ENCODE data around the gene IMMP2L. TPM values are rescaled to one million over a fixed set of nuclear protein-coding genes. Genes with fewer than 3 reads are reported as not detected.

The IMMP2L gene
- total RNA-seq, 2 experiments from 2014 or later = 15.8 to 25.8 TPM

GRCh38 chr7:111438369-111439289 is 123.7 kb downstream of the IMMP2L start:
- Mint-ChIP-seq H3K36me3 (ENCODE audit: low read depth) (peaks cover 10% of the 10 kb centered on the region), H3K27me3 (no peaks in the 10 kb centered on the region), H3K4me1 (no peaks in the 10 kb centered on the region), H3K9me3 (ENCODE audit: low read depth) (peaks cover 2% of the 10 kb centered on the region), H3K27ac (no peak overlapping the region), H3K4me3 (no peak overlapping the region)
- ChIA-PET POLR2A (no interaction called here), CTCF (no interaction called here)
- DNase-seq (no peak), ATAC-seq (no peak)
- intact Hi-C loops (cut with DNase I, micrococcal nuclease) = no loop called here

GRCh38 chr7:111437736-111438135 is 124.6 kb downstream of the IMMP2L start:
- Mint-ChIP-seq H3K4me1 (no peaks in the 10 kb centered on the region), H3K27ac (no peak overlapping the region), H3K9me3 (ENCODE audit: low read depth) (peaks cover 2% of the 10 kb centered on the region), H3K4me3 (no peak overlapping the region), H3K36me3 (ENCODE audit: low read depth) (peaks cover 12% of the 10 kb centered on the region), H3K27me3 (no peaks in the 10 kb centered on the region)
- ChIA-PET CTCF (no interaction called here), POLR2A (no interaction called here)
- no peak for ATAC-seq
- intact Hi-C loops (cut with DNase I, micrococcal nuclease) = no loop called here
- DNase-seq = no peak

DNA sequence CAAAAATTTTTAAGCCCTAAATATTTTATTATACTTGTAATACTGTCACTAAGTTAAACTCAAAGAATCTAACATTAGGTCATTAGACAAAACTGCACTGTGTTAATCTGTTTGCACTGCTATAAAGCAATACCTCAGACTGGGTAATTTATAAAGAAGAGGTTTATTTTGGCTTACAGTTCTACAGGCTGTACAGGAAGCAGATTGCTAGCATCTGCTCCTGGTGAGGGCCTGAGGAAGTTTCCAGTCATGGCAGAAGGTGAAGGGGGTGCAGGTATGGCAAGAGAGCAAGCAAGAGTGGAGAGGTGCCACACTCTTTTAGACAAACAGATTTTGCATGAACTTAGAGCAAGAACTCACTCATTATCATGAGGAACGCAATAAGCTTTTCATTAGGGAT is 125.7 kb downstream of the IMMP2L start:
- Mint-ChIP-seq H3K9me3 (ENCODE audit: low read depth) (peaks cover 2% of the 10 kb centered on the region), H3K36me3 (ENCODE audit: low read depth) (peaks cover 12% of the 10 kb centered on the region), H3K4me1 (no peaks in the 10 kb centered on the region), H3K4me3 (no peak overlapping the region), H3K27ac (no peak overlapping the region), H3K27me3 (no peaks in the 10 kb centered on the region)
- ATAC-seq = no peak
- DNase-seq = no peak
- ChIA-PET CTCF (no interaction called here), POLR2A (no interaction called here)
- intact Hi-C loops (cut with DNase I, micrococcal nuclease) = no loop called here

- peaks cover 2% of the 10 kb centered on the region for H3K9me3 Mint-ChIP-seq (ENCODE audit: low read depth)
- CTCF ChIA-PET = no interaction called here
- no peak for DNase-seq
- POLR2A ChIA-PET = no interaction called here
- H3K4me3 Mint-ChIP-seq = no peak overlapping the region
- no peaks in the 10 kb centered on the region for H3K27me3 Mint-ChIP-seq
- no peak overlapping the region for H3K27ac Mint-ChIP-seq
- ATAC-seq = no peak
- H3K4me1 Mint-ChIP-seq = no peaks in the 10 kb centered on the region
- intact Hi-C loops (cut with DNase I, micrococcal nuclease) = no loop called here
- peaks cover 7% of the 10 kb centered on the region for H3K36me3 Mint-ChIP-seq (ENCODE audit: low read depth)
These were observed 128.9 kb downstream of the IMMP2L start for GRCh38 chr7:111433426-111433825.

- H3K4me3 Mint-ChIP-seq = no peak overlapping the region
- H3K36me3 Mint-ChIP-seq (ENCODE audit: low read depth) = peaks cover 4% of the 10 kb centered on the region
- H3K4me1 Mint-ChIP-seq = no peaks in the 10 kb centered on the region
- peaks cover 2% of the 10 kb centered on the region for H3K9me3 Mint-ChIP-seq (ENCODE audit: low read depth)
- POLR2A ChIA-PET = interaction anchor here (0.7 kb wide), 1 partner anchor 405 kb away, joined by 3 read pairs; no protein-coding TSS in a partner anchor
- H3K27ac Mint-ChIP-seq = no peak overlapping the region
- no peak for DNase-seq
- H3K27me3 Mint-ChIP-seq = no peaks in the 10 kb centered on the region
- intact Hi-C loops (cut with DNase I, micrococcal nuclease) = no loop called here
- CTCF ChIA-PET = no interaction called here
- ATAC-seq = no peak
These were observed 132.5 kb downstream of the IMMP2L start for GRCh38 chr7:111429781-111430180.

- peaks cover 2% of the 10 kb centered on the region for H3K36me3 Mint-ChIP-seq (ENCODE audit: low read depth)
- intact Hi-C loops (cut with DNase I, micrococcal nuclease) = no loop called here
- H3K4me3 Mint-ChIP-seq = no peak overlapping the region
These were observed 137.5 kb downstream of the IMMP2L start for GRCh38 chr7:111424768-111425167.

DNA sequence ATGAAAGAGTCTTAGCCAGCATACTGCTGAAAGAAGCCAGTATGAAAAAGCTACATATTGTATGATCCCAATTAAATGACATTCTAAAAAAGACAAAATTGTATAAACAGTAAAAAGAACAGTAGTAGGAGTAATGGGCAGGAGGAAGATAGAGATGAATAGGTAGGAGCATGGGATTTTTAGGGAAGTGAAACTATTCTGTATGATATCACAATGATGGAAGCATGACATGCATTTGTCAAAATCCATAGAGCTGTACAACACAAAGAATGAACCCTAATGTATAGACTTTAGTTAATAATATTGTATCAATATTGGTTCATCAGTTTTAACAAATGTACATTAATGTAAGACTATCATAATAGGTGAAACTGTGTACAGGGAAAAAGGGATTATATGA is 147.9 kb downstream of the IMMP2L start:
- Mint-ChIP-seq H3K27me3 (no peaks in the 10 kb centered on the region), H3K4me3 (no peak overlapping the region), H3K4me1 (no peaks in the 10 kb centered on the region), H3K36me3 (ENCODE audit: low read depth) (no peaks in the 10 kb centered on the region), H3K9me3 (ENCODE audit: low read depth) (no peaks in the 10 kb centered on the region), H3K27ac (no peak overlapping the region)
- intact Hi-C loops (cut with DNase I, micrococcal nuclease) = no loop called here
- ChIA-PET CTCF (no interaction called here), POLR2A (no interaction called here)
- no peak for ATAC-seq
- no peak for DNase-seq

More at GRCh38 chr7:111424768-111425167, 137.5 kb downstream of the IMMP2L start:
- Mint-ChIP-seq H3K9me3 (ENCODE audit: low read depth) (peaks cover 3% of the 10 kb centered on the region), H3K27me3 (no peaks in the 10 kb centered on the region), H3K4me1 (no peaks in the 10 kb centered on the region), H3K27ac (no peak overlapping the region)
- ATAC-seq = no peak
- POLR2A ChIA-PET = no interaction called here
- CTCF ChIA-PET = no interaction called here
- DNase-seq = no peak

DNA sequence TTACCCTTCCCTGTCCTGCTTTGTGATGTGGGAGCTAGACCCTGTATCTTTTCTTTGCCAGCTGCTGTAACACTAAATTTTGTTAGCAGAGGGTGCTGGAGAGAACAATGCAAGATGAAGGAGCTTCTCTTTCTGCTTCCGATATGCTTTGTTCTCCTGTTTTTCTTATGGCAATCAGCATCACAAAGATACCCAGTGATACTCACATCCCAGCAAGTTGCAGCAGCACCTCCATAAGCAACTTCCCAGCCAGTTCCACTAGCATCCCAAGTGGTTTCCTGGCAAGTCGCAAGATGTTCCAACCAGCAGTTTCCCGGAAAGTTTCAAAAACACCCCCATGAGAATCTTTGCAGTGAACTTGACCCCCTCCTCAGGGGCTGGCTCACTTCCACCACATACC is 148.6 kb downstream of the IMMP2L start:
- POLR2A ChIA-PET = no interaction called here
- no peaks in the 10 kb centered on the region for H3K4me1 Mint-ChIP-seq
- H3K27me3 Mint-ChIP-seq = no peaks in the 10 kb centered on the region
- ATAC-seq (no peak), DNase-seq (no peak)
- no peaks in the 10 kb centered on the region for H3K36me3 Mint-ChIP-seq (ENCODE audit: low read depth)
- no peak overlapping the region for H3K27ac Mint-ChIP-seq
- no peak overlapping the region for H3K4me3 Mint-ChIP-seq
- no peaks in the 10 kb centered on the region for H3K9me3 Mint-ChIP-seq (ENCODE audit: low read depth)
- CTCF ChIA-PET = no interaction called here
- intact Hi-C loops (cut with DNase I, micrococcal nuclease) = no loop called here

DNA sequence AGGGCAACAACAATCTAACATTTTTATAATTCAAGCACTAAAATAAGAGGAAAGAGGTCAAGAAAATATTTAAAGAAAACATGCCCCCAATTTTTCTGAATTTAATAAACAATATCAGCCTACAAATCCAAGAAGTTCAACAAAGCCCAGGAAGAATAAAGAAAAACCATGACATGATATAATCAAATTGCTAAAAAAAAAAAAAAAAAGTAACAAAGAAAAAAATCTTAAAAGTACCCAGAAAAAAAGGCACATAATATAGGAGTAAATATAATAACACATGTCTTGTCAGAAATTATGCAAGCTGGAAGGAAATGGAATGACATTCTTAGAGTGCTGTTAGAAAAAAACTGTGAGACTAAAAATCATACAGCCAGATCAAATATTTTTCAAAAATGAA is 151.4 kb downstream of the IMMP2L start:
- Mint-ChIP-seq H3K36me3 (ENCODE audit: low read depth) (no peaks in the 10 kb centered on the region), H3K4me1 (no peaks in the 10 kb centered on the region), H3K4me3 (no peak overlapping the region), H3K9me3 (ENCODE audit: low read depth) (no peaks in the 10 kb centered on the region), H3K27me3 (no peaks in the 10 kb centered on the region), H3K27ac (no peak overlapping the region)
- POLR2A ChIA-PET = no interaction called here
- intact Hi-C loops (cut with DNase I, micrococcal nuclease) = no loop called here
- no peak for ATAC-seq
- DNase-seq = no peak
- CTCF ChIA-PET = interaction anchor here (1.1 kb wide), 1 partner anchor 7 kb away, joined by 4 read pairs; no protein-coding TSS in a partner anchor

DNA sequence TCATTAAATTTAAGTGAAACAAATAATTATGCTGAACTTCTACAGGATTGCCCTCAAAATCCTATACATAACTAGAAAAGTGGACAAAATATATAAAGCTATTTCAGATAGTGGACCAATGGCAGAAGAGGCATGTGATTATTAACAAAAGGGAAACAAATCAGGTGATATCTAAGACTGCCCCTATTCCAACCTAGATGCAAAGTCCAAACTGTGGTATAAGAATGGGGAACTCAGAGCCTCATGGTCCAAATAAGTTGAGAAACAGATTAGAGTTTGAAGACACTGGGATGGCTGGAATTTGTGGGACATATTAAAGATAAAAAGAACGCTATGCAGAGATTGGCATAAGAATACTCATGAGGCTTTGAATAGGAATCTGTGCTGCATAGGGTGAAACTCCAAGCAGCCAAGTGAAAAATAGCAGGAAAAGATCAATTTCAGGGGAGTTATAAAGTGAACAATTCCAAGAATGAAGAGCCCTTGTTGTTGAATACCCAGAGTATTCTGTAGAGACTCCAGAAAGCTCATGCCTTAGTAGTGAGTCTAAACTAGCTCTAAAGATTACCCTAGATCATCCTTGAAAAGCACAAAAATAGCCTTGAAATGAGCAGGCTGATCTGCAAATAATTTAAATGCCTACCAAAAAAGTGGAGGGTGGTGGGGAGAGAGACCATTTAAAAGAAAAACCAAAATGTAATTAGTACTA is 152.4 kb downstream of the IMMP2L start:
- CTCF ChIA-PET = no interaction called here
- no peak for DNase-seq
- Mint-ChIP-seq H3K4me3 (no peak overlapping the region), H3K9me3 (ENCODE audit: low read depth) (no peaks in the 10 kb centered on the region), H3K27ac (no peak overlapping the region), H3K36me3 (ENCODE audit: low read depth) (no peaks in the 10 kb centered on the region), H3K27me3 (no peaks in the 10 kb centered on the region), H3K4me1 (no peaks in the 10 kb centered on the region)
- POLR2A ChIA-PET = no interaction called here
- intact Hi-C loops (cut with DNase I, micrococcal nuclease) = no loop called here
- no peak for ATAC-seq

DNA sequence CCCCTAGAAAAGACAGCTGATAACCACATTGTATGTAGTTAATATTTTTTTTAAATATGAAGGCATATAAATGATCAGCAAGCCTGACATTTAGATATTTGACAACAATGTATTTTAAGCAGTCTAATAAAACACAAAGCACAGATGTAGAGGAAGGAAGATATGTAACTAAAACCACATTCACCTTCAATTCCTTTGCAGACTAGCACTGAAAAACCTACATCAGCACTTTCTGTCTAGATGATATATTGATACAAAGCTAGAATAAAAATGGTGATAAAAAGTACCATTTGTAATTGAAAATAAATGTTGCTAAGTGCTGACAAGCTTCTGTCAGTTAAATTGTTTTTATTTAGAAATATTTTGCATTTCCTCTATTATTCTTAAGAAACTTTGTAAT is 153.6 kb downstream of the IMMP2L start:
- H3K4me1 Mint-ChIP-seq = no peaks in the 10 kb centered on the region
- no peak for ATAC-seq
- no peaks in the 10 kb centered on the region for H3K9me3 Mint-ChIP-seq (ENCODE audit: low read depth)
- ChIA-PET POLR2A (no interaction called here), CTCF (no interaction called here)
- no peaks in the 10 kb centered on the region for H3K36me3 Mint-ChIP-seq (ENCODE audit: low read depth)
- no peak overlapping the region for H3K27ac Mint-ChIP-seq
- DNase-seq = no peak
- intact Hi-C loops (cut with DNase I, micrococcal nuclease) = no loop called here
- no peak overlapping the region for H3K4me3 Mint-ChIP-seq
- no peaks in the 10 kb centered on the region for H3K27me3 Mint-ChIP-seq

DNA sequence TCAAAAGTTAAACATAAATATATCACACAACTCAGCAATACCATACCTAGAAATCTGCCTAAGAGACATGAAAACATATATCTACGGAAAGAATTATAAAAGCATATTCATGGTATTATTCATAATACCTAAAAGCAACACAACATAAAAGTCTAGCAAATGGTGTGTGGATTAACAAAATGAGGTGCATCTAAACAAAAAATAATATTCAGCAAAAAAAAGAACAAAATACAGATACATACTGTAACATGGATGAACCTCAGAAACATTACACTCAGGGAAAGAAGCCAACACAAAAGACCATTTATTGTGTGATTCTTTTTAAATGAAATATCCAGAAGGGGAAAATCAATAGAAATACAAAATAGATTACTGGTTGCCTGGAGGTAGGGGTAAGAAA is 155.0 kb downstream of the IMMP2L start:
- Mint-ChIP-seq H3K27ac (no peak overlapping the region), H3K4me3 (no peak overlapping the region), H3K4me1 (no peaks in the 10 kb centered on the region), H3K9me3 (ENCODE audit: low read depth) (peaks cover 3% of the 10 kb centered on the region), H3K36me3 (ENCODE audit: low read depth) (peaks cover 2% of the 10 kb centered on the region), H3K27me3 (no peaks in the 10 kb centered on the region)
- intact Hi-C loops (cut with DNase I, micrococcal nuclease) = loop anchor here (1.0 kb wide), 1 partner anchor 37 kb away; no protein-coding TSS in a partner anchor
- no peak for DNase-seq
- ATAC-seq = no peak
- ChIA-PET POLR2A (no interaction called here), CTCF (no interaction called here)
